ENCODE measurements around the gene SEC16B.

GRCh38 chr1:177984761-177985160, 14.9 kb upstream of the SEC16B start:
- TF ChIP-seq CTCF (conservative IDR thresholded peaks at IDR 0.05; ENCODE audit: low read depth, low read length) (no peak), EZH2 (IDR thresholded peaks at IDR 0.05; ENCODE audit: low read length, unreplicated experiment) (no peak), EZH2phosphoT487 (IDR thresholded peaks at IDR 0.05; ENCODE audit: borderline replicate concordance, low read length) (no peak)
